Stimulated activated CD4-positive, alpha-beta T cell treated with anti-CD3 and anti-CD28 coated beads, Interleukin-4, amount 100 ng/mL, for 1 hour (primary cell): Measurements from ENCODE around the gene AWAT2.
"Not testable (repeated sequence)": the region's sequence is repeated elsewhere in the genome, so short reads cannot be mapped to it uniquely, and the experiment has no call there.

Experiments
- DNase-seq: peaks from one replicate; pipeline ENCODE4 v3.0.0-alpha.2; 2020

The AWAT2 gene

DNA sequence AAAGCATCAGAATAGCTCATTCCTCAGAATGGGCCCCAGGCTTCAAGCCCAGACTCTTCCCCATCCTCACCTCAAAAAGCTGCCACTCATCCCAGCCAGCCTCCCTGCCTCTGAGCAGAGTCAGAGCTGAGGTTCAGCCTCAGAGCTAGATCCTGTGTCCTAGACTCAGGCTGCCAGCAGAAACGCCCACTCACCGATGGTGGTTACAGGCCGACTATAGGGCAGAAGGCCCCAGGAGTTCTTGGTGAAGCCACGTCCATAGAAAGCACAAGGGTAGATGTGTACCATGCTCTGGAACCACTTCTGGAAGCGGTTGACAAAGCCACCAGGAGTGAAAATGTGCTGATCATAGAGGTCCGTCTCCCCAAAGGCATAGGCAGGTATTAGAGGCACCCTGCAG lies 7.7 kb downstream of the AWAT2 start:
- DNase-seq: no peak

DNA sequence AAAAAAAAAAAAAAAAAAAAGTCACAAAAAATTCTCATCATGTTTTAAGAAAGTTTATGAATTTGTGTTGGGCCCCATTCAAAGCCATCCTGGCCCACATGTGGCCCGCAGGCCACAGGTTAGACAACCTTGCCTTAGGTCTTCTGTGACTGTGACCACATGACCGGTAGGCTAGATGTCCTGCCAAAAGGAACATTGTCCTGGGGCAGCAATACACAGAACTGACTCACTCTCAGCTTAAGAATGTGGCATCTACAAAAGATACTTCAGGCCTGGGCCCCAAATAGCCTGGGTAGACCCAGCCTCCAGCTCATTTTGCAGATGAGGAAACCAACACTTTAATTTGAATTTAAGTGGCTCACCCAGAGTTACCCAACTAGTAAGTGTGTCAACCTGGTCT lies 10.0 kb downstream of the AWAT2 start:
- no peak for DNase-seq

DNA sequence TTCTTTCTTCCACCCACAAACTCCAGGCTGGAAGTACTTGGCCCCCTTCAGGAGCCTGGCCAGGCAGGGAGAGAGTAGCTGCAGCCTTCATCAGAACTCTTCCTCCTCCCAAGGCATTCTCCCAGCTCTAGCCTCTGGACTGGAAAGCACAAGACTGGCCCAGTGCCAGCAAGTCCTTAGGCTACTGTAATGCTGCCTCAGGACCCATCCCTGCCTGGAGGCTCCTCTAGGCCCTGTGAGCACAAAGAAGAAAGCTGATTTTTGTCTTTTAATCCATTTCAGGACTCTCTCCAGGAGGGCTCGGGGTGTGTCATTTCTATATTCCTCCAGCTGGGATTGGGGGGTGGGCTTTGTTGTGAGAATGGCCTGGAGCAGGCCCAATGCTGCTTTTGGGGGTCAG lies 10.8 kb downstream of the AWAT2 start:
- no peak for DNase-seq

DNA sequence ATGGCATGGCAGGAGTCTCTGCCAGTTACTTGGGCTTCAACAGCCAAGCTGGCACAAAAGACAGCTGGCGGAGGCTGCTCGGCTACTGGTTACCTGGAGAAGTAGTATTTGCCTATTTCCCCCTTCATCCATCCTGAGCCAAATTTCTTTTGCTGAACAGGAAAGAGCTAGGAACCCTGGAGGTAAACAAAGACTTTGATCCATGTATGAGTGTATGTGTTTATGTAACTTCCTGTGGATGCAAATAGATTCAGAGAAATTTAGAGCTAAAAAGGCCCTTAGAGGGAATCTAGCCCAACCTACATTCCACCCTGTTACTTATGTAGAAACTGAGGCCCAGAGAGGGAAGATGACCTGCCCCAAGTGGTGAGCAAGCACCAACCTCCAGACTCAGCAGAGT lies 11.2 kb downstream of the AWAT2 start:
- no peak for DNase-seq

DNA sequence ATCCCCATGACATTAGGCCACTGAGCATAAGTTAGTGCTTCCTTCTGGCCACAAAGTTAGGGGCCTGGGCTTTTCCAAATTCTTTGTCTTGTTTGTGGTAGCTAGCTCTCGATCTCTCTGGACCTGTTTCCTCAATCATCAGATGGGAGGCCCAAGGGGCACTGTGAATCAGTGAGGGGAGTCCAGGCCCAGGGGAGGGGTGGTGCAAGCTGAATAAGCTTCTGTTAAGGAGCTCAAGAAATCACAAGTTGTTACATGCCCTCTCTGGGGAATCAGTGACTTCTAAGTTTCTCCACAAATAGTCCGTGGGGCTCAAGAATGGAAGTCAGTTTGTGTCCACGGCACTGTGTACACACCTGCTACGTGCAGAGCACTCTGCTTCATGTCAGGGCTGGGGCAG lies 15.1 kb downstream of the AWAT2 start:
- no peak for DNase-seq

DNA sequence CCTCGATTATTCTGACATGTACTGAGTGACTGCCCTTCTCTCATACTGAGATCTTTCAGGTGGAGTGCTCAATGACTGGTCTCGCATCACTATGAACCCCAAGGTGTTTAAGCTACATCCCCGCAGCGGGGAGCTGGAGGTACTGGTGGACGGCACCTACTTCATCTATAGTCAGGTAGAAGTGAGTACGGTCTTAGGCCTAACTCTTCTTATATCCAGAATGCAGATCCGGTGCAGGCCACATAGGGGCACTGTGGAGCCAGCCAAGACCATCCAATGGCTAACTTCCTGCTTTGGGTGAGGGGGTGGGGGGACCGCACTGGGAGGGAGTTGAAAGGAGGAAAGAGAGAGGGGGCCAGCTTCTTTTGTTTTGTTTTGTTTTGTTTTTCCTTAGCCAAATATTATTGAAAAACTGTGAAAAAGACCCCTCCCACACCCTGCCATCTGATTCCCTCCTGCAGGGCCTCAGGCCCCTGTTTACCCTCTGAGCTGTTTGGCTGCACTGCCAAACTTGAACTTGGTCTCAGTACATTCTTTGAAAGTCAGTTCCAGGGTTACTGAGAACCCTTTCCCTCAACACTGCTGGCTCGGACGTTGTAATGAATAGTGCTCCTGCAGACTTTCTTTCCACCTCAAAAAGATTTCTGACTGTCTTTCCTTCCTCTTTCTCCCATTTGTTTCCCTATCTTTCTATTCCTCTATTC lies 16.2 kb downstream of the AWAT2 start:
- peak; percentile 9 for DNase-seq

DNA sequence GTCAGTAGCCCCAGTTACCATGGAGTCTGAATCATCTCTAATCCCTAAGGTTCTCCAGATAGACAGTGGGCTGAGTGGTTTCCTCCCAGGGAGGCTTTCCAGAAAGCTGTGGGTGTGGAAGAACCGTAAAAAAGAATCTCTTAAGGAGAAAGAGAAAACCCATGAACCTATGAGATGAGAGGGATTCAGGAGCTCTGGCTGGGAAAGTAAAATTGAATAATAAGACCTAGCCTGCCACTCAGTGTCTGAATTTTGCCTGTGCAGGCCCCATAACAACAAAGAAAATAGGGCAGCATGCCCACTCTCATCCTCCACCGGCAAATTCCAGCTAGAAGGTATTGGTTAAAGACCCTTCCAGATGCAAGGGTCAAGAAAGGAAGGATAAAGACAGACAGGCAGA lies 16.9 kb downstream of the AWAT2 start:
- no peak for DNase-seq

DNA sequence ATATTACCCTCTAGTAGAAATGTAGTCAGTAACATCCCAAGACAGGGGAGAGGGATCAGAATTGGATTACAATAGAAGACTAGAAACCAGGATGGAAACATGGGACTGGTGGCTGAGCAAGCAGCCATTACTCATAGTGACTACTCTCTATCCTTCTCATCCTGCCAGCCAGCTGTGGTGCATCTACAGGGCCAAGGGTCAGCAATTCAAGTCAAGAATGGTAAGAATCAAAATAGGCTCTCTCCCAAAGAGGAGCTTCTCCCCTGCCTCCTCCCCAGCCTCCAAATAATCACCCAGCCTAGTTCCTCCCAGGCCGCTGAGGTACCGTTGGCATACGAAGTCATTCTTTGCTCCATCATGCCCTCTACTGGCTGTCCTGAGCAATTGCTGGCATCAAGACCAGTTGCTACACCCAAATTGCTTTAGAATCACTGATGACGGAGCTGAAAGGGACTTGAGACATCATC lies 19.4 kb downstream of the AWAT2 start:
- peak; percentile 6 for DNase-seq

DNA sequence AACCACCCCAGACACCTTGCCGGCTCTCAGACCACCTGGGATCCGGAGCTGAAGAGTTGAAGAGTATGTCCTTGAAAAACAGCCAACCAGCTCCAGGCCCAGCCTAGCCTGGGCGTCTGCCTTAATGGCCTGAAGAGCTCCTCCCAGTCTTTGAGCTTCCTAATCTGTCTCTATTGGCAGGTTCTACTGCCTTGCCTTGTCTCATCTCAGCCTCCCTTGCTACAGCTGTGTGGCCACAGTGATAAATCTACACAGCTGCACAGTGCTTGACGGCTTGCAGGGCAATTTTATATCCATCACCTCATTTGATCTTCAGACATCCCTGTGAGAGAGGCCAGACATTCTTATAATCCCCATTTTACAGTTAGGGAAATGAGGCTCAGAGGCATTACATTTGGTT lies 19.9 kb downstream of the AWAT2 start:
- no peak for DNase-seq

DNA sequence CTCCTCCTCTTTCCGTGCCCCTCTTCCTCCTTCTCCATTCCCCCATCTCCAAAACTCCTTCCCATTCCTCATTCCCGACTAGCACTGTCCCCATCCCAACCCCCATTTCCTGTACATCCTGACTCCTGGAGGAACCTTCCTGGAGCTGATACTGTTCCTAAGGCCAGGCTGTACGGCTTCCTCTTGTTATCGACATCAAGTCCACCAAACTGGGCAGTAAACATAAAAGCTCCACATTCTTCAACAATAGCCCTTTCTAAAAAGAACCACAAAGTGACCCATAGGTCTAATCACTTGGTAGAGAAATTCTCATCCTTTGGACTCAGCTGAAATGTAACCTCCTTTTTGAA lies 22.9 kb downstream of the AWAT2 start:
- DNase-seq: no peak

DNA sequence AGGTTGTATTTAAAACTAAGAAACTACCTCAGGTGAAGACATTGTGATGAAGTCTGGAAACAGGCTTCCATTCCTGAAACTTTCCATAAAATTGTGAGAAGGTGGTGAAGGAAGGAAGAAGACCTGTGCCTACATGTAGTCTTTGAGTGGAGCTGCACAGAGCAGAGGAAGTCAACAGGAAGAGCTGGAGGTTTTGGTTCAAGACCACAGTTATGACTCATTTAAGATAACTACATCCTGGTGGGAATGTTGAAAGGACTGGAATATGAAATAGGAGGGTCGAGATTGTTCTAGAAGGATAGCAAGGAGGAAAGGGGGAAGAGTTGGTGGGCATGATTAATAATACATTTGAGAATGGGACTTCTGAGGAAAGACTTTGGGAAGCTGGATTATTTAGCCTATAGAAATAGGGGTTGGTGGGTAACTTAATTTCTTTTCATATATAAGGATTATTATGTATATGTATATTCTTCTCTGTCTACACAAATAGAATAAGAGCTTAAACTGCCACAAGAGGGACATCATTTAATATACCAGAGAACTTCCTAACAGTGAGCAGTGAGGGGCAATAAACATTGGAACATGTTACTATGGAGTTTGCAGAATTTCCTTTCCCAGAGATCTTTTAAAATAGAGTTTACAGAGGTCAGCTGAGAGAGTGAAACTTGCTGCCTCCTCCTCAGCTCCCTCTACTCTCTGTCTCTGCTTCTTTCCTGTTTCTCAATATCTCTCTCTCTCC lies 23.5 kb downstream of the AWAT2 start:
- DNase-seq: no peak

DNA sequence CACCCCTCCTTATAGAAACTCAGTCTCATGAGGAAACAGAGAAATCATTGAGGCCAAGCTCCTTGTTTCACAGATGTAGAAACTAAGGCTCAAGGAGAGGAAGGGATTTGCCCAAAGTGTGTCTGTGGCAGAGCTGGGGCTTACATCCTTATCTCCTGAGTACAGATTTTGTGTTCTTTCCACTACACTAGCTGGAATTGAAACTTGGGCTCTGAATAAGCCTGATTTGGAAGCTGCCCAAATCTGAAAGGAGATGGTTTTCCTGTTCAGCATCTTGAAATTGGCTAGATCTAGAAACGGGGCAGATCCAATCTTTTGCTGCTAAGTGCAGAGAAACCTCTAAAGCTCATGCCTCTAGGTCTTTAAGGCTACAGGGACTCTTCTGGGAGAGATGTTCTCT lies 24.3 kb downstream of the AWAT2 start:
- DNase-seq: no peak

DNA sequence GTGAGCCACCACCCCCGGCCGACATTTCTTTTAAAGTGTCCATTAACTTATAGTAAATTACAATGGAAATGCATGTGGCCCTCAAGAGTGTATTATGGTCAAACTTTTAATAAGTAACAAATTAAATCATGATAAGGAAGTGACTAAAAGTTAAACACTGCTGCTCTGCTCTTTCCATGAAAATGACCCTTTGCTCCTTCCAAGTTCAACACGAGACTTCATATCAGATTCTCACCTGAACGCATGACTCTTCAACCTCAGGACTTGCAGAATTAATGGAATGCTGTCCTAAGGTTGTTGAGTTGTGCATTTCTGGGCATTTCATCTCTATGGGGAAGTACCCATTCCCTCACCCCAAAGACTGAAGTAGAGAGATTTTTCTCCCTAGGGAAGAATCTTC lies 27.1 kb downstream of the AWAT2 start:
- DNase-seq: no peak

DNA sequence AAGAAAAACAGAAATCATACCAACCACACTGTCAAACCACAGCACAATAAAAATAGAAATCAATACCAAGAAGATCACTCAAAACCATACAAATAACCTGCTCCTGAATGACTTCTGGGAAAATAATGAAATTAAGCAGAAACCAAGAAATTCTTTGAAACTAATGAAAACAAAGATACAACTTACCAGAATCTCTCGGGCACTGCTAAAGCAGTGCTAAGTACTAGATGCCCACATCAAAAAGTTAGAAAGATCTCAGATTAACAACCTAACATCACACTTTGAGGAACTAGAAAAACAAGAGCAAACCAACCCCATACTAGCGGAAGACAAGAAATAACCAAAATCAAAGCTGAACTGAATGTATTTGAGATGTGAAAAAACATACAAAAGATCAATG lies 33.2 kb downstream of the AWAT2 start:
- DNase-seq: no peak

DNA sequence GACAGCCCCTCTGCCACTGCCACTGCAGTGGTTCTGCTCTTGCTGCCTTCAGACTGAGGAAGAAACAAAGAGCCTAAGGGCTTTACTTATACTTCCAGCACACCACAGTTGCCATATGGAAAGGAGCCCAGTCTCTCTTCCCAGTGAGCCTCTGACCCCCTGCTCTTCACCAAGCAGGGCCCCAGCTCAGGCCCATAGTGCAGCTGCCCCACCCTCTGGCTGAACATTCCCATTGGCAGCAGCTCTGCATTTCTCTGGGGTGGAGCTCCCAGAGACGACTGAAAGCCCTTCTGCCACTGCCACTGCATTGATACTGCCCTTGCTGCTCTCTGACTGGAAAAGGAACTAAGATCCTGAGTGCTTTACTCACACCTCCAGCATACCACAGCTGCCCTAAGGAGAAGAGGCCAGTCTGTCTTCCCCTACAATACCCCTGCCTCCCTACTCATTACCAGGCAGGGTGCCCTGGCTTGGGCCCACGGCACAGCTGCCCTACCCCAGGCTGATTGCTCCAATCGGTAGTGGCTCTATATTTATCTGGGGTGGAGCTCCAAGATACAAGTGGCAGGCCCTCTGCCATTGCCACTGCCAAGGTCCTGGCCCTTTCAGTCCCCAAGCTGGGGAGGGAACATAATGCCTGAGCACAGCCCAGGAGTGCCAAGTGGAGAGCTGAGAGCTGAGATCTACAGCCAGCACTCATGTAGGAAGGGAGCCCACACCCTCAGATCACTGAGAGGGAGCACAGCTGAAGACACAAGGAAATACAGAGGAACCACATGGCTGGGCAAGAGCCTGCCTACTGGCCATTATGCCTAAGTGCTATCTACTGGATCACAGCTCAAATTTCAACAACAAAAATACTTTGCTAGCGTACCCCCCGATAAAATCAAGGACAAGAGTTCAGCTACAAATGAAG lies 36.0 kb downstream of the AWAT2 start:
- DNase-seq: no peak

DNA sequence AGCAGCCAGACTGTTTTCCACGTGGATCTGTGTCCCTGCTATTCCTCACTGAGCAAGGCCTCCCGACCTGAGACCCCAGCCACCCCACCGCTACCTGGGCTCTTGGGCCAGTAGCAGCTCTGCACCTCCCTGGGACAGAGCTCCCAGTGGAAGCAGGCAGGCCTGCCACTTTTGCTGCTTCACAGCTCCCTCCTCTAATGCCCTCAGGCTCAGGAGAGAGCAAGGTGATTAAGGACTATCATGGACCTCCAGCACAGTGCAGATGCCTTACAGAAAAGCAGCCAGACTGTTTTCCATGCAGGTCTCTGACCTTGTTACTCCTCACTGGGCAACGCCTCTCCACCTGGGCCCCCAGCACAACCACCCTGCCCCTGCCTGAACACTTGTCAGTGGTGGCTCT lies 37.0 kb downstream of the AWAT2 start:
- DNase-seq: no peak

DNA sequence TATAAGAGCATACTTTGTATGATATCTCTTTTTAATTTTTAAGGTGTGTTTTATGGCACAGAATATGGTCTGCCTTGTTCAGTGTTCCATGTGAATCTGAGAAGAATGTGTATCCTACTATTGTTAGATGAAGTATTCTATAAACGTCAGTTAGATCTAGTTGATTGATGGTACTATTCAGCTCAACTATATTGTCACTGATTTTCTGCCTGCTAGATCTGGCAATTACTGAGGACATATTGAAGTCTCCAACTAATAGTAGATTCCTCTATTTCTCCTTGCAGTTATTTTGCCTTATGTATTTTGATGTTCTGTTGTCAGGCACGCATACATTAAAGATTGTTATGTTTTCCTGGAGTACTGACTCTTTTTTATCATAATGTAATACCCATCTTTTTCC lies 39.8 kb downstream of the AWAT2 start:
- DNase-seq: no peak

DNA sequence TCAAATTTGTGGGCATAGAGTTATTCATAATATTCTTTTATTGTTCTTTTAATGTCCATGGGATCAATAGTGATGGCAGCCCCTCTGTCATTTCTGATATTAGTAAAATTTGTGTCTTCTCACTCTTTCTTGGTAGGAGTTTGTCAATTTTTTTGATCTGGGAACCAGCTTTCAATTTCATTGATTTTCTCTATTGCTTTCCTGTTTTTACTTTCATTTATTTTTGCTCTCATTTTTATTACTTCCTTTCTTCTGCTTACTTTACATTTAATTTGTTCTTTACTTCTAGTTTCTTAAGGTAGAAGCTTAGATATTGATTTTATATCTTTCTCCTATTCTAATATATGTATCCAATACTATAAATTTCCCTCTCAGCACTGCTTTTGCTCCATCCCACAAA lies 40.7 kb downstream of the AWAT2 start:
- no peak for DNase-seq

DNA sequence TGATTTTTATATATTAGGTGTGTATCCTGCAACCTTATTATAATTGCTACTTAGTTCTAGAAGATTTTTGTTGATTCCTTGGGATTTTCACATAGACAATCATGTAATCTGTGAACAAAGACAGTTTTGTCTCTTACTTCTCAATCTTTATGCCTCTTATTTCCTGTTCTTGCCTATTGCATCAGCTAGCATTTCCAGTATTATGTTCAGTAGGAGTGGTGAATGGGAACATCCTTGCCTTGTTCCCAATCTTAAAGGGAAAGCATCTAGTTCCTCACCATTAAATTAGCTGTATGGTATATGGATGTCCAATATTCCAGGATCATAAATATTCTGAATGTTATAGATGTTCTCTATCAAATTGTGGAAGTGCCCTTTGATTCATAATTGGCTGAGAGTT lies 41.8 kb downstream of the AWAT2 start:
- no peak for DNase-seq

DNA sequence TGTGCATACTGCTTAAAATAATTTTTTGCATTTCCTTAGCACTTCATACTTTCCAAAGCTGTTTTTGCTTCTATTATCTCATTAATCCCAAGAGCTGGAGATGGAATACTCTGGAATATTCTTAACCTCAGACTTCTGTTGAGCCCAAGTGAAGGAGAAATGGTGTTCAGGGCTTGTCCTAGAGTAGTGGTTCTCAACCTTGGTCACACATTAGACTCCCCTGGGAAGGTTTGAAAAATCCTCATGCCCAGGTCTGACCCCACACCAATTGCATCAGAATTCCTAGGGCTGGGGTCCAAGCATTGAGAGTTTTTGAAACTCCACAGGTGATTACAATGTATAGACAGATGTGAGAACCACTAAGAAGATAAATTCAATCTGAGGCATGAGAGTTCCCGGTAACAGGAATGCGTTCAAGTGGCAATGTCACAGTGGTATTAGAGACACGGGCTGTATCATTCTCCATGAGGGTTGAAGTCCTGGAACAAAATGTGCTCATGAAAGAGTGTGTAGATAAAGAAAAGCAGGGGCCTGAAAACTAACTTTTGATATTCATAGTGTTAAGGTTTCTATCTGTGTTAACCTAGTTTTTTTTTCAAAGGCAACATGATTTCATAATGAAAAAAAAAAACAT lies 47.9 kb downstream of the AWAT2 start:
- DNase-seq: no peak

DNA sequence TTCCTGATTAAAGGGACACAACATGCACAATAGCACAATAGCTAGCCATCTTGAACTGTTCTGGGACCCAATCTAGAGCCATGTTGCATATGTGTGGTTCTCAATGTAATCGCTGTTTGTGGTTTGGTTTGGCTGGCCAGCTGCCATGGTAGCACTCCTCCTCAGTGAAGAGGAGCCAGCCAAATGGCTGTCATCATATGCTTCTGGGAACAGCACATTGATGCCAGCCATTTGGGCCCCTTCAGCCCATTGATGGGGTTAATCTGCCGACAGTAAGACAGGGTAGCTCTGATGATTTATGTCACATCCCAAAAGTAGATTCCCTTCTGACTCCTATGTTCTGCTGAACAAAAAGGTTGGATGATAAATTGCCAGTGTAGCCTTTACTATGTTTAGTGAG lies 48.5 kb downstream of the AWAT2 start:
- DNase-seq: no peak

DNA sequence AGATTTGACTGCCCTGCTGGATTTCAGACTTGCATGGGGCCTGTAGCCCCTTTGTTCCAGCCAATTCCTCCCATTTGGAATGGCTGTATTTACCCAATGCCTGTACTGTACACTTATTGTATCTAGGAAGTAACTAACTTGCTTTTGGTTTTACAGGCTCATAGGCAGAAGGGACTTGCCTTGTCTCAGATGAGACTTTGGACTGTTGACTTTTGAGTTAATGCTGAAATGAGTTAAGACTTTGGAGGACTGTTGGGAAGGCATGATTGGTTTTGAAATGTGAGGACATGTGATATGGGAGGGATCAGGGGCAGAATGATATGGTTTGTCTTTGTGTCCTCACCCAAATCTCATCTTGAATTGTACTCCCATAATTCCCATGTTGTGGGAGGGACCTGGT lies 51.4 kb downstream of the AWAT2 start:
- DNase-seq: not testable (repeated sequence)

DNA sequence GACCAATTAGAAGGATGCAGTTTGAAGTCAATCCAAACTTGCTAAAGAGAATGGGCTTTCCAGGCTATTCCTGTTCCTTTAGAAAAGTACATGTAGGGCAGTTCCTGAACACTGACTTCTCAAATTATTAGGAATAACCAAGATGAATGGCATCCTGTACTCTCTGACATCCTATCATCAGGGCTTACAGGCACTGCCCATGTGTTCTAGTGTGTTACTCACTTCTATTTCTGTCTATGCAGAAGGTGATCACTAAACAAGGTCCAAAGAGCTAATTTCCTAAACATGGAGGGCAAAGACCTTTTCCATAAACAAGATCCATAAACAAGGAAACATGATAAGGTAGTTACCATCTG lies 53.6 kb downstream of the AWAT2 start:
- DNase-seq: no peak
